ENCODE results near the gene KCNE2.
"Not testable (repeated sequence)": the region's sequence is repeated elsewhere in the genome, so short reads cannot be mapped to it uniquely, and the experiment has no call there.

KCNE2 gene

DNA sequence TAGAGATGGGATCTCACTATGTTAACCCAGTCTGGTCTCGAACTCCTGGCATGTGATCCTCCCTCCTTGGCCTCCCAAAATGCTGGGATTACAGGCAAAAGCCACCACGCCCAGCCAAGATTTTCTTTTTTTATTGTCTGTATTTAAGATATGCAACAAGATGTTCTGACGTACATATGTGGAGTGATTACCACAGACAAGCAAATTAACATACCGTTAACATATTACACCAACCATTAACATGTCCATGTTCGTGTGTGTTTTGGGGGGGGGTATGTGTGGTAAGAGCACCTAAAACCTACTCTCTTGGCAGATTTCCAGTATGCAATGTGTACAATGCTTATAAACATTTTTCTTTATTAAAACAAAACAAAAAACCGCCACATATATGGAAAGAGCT, 10.6 kb upstream of the KCNE2 start:
- no peak for DNase-seq (ENCODE audit: low read depth in 2 of 2)

DNA sequence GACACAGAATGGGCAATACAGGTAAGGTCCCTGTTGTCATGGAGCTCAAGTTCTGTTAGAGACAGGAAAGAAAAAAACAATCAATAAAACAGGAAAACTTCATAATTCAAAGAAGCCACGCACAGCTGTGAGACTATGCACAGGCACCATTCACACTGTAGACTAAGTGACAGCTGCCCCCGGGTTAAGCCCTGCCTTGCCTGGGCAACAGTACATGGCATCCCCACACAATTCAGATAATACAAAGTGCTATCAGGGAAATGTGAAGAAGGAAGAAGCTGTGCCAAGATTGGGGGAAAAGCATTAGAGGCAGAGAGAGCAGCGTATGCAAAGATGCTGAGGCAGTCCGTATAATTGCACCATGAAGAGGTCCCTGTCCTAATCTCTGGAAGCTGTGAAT, 9.0 kb upstream of the KCNE2 start:
- no peak for DNase-seq (ENCODE audit: low read depth in 2 of 2)

DNA sequence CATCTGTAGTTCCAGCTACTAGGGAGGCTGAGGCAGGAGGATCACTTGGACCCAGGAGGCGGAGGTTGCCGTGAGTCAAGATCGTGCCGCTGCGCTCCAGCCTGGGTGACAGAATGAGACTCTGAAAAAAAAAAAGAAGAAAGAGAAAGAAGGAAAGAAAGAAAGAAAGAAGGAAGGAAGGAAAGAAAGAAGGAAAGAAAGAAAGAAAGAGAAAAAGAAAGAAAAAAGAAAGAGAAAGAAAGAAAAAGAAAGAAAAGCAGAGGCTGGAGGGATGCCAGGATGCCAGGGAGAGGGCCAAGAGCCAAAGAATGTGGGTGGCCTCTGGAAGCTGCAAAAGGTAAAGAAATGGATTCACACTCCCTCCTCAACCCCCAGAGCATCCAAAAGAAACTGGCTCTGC, 8.2 kb upstream of the KCNE2 start:
- DNase-seq (ENCODE audit: low read depth in 2 of 2): no peak

DNA sequence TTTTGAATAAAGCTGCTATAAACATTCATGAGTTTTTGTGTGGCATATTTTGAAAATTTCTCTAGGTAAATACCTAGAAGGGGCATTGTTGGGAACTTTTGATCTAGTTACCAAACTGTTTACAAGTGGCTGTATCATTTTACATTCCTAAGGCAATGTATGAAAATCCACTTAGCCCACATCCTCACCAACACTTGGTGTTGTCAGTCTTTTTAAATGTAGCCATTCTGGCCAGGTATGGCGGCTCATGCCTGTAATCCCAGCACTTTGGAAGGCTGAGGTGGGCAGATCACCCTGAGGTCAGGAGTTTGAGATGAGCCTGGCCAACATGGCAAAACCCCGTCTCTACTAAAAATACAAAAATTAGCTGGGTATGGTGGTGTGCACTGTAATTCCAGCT, 5.9 kb upstream of the KCNE2 start:
- DNase-seq (ENCODE audit: low read depth in 2 of 2): no peak

DNA sequence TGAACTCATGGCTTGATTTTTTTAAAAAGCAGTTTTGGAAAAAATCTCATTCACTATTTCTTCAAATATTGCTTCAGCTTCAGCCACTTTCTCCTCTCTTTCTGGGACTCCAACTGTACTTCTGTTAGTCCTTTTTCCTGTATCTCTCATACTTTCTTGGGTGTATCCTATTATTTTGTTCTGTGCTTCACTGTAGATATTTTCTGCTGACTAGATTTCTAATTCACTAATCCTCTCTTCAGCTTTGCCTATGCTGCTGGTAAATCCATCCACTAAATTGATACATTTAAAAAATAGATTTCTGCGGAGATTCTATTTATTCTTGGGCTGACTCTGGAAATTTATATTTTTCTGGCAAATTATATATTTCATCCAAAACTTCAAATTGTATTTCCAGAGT, 4.9 kb upstream of the KCNE2 start:
- DNase-seq (ENCODE audit: low read depth in 2 of 2): no peak

DNA sequence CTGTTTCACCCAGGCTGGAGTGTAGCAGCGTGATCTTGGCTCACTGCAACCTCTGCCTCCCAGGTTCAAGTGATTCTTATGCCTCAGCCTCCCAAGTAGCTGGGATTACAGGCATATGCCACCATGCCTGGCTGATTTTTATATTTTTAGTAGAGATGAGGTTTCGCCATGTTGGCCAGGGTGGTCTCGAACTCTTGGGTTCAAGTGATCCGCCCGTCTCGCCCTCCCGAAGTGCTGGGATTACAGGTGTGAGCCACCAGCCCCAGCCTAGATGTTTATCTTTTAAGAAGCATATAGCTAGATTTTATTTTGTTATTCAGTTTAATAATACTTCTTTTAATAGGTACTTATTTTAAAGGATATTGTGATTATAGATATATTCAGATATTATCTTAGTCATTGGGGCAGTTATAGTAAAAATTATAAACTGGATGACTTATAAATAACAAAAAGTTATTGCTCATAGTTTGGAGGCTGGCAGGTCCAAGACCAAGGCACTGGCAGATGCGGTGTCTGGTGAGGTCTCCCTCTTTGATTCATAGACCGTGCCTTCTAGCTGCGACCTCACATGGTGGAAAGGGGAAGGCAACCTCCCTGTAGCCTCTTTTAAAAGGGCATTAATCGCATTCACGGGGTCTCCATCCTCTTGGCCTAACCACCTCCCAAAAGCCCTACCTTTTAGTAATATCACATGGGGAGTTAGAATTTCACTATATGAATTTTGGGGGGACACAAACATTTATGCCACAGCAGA, 3.1 kb upstream of the KCNE2 start:
- DNase-seq (ENCODE audit: low read depth in 2 of 2): no peak

DNA sequence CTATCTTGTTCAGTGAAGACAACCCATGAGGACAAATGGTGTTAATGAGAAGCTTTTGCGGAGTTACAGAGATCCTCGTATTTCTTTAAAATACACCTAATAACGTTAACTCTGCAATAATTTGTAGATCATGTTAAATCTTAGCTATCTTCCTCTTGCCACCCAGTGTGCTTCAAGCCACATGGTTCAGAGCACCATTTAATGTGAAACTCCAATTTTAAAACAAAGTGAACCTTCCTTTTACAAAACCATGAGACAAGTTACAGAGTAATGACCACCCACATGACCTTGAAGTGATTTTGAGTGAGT, 1.7 kb upstream of the KCNE2 start:
- no peak for DNase-seq (ENCODE audit: low read depth in 2 of 2)

DNA sequence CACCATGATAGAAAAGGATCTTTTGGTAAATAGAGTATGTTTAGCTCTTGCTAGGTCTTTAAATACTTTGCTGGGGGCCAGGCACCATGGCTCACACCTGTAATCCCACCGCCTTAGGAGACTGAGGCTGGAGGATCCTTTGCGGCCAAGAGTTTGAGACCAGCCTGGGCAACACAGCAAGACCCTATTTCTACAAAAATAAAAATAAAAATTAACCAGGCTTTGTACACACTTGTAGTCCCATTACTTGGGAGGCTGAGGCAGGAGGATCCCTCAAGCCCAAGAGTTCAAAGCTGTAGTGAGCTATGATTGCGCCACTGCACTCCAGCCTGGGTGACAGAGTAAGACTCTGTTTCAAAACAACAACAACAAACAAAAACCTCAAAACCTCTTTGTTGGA, 1.1 kb upstream of the KCNE2 start:
- no peak for DNase-seq (ENCODE audit: low read depth in 2 of 2)

DNA sequence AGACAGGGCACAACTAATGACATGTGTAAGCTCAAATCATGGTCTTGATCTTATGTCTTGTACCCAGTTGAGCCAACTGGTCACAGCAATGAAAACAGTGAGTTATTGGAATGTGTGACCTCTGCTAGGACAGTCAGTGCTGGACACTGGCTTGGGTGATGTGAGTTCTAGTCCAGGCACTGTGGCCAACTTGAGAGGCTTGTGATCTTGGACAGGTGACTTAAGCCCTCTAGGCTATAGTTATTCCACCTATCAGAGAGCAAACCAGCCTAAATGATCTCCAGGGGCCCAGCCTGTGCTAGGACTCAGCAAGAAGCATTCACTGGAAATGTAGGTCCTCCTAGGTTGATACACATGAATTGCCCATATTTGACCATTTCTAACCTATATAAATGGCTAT, 1.1 kb downstream of the KCNE2 start:
- no peak for DNase-seq (ENCODE audit: low read depth in 2 of 2)

DNA sequence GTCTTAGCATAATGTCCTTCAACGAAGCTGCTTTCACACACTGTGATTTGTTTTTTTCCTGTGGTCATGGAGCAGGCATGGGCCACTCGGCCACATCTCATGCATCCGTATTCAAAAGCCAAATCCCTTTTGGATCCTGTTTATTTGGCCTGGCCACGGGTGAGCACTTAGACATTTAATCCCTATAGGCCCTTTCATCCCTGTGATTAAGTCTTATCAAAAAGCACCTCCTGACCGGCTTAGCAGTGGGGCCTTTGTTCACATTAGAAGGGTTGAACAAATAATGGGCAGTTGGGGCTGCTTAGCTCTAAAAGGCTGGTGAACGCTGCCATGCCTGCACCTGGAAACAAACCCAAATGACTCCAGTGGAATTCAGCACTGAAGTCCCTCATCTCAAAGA, 2.0 kb downstream of the KCNE2 start:
- no peak for DNase-seq (ENCODE audit: low read depth in 2 of 2)

DNA sequence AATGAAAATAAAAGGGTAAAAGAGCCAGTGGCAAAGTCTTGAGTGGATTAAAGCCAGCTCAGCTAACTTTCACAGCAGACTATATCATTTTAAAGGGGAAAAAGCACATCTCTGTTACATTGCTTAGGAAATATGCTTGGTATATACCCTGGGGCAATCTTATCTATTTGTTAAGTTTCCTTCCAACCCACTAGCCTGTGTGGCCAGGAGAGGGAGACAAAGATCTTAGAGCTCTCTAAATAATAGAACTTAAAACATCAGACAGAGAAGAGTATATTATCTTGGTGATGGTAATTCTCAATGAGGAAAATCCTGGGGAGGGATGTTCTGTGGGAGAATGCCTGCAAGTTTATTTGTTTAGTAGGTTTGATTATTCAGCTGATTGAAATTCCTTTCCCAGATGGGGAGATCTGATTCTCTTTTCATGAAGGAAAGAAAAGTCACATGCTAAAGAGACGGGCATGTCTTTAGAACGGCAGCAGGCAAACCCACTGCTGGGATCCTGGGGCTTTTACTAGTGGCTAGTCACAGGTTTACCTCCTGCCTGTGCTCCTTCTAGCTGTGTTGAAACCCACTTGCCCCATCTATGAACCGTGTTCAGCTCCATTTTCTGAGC, 3.6 kb downstream of the KCNE2 start:
- peak in 1 of 2 donors; percentile 35 for DNase-seq (ENCODE audit: low read depth in 2 of 2)

DNA sequence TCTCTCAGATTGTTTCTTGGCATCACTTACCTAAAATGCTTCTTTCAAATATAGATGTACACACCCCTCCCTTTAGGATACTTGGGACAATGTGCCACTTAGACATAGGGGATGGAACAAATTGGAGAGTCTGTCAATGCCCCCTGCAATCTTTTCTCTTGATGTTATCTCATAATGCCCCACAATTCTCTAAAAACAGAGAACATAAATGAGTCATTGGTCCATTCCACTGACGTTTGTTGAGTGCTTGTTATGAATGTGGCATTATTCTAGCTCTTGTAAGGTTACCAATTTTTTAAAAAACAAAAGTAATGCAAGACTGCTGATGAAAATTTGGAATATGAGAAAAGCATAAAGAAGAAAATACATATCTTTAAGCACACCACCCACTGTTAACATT, 5.9 kb downstream of the KCNE2 start:
- no peak for DNase-seq (ENCODE audit: low read depth in 2 of 2)

DNA sequence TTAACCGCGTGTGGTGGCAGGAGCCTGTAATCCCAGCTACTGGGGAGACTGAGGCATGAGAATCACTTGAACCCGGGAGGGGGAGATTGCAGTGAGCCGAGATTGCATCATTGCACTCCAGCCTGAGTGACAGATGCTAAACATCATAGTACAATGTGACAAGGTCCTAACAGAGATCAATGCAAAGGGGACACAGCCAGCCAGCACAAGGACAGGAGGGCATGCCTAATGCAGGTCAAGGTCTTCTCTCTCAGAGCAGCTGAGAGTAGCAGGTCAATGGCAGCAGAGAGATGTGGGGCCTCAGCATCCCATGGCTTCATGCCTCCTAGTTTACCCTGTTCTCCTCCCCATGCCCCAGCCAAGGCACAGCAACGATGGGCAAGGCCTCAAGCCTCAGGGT, 8.5 kb downstream of the KCNE2 start:
- no peak for DNase-seq (ENCODE audit: low read depth in 2 of 2)

DNA sequence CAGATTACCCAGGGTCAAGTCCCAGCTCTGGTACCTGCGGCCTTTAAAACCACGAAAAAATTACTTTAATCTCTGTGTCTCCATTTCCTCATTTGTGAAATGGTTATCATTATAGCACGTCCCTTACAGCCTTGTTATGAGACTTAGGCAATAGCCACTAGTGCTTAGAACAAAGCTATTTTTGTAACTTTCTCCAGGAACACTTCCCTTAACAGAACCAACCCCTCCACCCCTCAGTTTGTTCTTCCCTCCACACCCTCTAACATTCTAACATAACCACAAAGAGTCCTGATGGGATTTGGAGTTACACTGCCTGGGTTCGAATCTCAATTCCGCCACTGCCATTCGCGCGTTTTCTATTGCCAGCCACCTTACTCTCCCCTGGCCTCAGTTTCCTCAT, 10.7 kb downstream of the KCNE2 start:
- DNase-seq (ENCODE audit: low read depth in 2 of 2): not testable (repeated sequence)

DNA sequence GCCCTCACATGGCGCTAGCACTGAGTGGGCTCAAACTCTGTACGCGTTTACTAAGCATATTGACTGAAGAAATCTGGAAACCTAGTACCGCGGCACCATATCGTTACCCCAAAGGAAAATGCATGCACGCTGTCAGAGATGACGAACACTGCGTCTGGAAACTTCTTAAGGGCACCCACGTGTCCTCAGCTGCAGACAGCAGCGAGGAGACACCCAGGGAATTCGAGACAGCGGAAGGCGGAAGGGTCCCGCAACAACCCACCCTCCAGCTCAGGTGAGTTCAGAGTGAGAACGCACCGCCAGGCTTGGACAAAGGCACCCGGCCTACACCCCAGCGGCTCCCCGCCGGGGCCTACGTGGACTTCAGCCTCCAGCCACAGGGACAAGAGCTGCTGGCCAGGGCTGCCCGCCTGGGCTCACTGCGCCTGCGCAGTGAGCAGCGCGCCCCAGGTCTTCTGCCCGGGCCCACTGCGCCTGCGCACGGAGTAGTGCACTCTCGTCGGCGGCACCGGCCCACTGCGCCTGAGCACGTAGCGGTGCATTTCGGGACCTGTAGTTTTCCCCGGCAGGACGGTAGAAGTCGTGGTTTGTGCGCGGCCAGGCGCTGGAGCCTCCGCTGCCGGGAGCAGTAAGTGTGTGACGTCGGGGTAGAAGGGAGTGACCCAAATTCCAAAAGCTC, 11.3 kb downstream of the KCNE2 start, which contains the start of gene SMIM11:
TSS of gene SMIM11 (plus strand) at position 568 of the 679 bp plus-strand sequence. CDS start 3,998 bp downstream, outside the sequence.
- not testable (repeated sequence) for DNase-seq (ENCODE audit: low read depth in 2 of 2)

DNA sequence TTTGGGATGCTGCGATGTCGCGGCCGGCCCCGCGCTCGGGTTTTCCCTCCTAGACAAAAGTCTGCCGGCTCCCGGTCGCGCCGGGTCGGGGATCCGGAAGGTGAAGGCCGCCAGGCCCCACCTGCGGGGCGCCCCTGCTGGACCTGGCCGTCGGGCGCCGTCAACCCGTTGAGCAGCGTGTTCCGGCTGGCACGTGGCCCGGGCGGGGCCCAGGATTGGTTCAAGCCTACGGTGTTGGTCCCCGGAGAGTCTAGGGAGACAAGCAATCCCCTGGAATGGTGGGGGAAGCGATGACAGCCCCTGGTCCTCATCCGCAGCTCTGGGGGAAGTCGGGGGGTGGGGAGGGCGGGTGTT, 11.8 kb downstream of the KCNE2 start:
- DNase-seq (ENCODE audit: low read depth in 2 of 2): not testable (repeated sequence)

DNA sequence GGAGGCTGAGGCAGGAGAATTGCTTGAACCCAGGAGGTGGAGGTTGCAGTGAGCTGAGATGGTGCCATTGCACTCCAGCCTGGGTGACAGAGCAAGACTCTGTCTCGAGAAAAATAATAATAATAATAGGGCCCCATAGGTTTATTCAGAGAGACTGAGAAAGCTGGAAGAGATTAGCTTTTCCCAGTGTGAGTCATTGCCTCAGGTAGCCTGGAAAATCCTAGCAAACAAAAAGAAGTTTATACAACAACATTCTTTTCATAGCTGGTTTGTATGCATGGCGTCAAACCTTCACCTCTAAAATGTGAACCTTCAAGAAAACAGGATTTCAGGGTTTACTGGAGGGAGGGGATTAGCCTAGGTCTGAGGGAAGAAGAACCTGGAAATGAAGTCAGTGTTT, 19.3 kb downstream of the KCNE2 start:
- DNase-seq (ENCODE audit: low read depth in 2 of 2): not testable (repeated sequence)

DNA sequence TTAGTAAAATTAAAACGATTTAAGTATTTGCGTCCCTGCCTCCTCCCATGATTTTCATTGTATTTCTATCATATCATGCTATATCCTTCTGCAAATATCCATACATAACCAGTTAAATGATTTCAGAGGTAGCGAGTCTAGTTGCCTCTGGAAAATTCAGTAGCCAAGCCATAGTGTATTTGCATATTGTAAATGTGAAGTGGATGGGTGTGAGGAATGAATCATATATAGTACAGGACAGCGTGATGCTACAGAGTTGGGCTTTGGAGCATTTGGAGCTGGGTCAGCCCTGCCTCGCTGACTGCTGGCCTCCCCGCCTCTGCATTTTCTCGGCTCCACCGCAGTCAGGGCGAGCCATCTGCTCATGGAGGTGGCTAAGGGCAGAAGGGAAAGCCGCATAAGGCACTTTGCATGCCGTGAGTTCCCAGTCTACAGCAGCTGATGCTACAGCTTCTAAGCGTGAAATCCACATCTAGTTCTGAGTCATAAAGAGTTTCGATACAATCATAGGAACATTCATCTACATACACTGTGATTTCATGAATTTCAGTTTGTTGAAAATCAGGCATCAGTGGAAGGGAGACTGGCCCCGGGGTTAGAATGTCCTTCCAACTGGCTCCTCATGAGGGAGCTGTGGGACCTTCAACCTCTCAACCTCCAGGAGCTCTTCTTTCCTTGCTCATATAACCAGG, 20.1 kb downstream of the KCNE2 start:
- DNase-seq (ENCODE audit: low read depth in 2 of 2): not testable (repeated sequence)

DNA sequence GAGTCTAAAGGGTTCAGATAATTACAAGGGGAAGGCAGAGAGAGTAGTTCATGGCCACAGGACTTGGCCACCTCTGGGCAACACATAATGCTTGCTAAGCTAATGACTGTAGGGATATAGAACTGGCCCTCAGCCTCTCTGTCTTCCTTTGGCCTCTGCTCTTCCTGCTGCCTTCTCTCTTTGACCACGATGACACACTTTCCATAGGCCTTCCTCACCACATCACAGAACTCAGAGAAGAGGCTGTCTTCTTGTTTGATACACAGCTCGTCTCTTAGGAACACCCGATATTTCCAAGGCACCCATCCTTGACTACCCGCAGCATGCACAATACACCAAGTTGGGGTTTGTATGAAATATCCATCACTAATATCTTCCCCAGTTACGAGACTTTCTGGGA, 36.7 kb downstream of the KCNE2 start:
- DNase-seq (ENCODE audit: low read depth in 2 of 2): not testable (repeated sequence)

DNA sequence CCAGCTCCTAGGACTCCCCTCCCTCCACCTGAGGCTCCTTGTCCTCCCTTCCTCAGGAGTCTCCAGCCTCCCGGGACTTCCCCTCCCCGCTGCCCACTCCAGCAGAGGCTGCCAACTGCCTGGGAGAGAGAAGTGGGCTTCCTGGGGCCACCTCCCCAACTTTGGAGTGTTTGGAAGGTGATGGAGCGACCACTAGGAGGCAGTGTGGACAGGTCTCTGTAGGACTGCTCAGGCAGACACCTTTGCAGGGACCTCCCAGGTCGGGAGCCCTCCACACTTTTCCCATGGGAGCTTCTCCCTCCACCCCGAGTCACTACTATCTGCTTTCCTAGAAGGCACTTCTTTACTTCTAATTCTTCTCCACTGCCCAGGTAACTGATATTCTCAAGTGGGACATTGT, 40.9 kb downstream of the KCNE2 start:
- not testable (repeated sequence) for DNase-seq (ENCODE audit: low read depth in 2 of 2)

DNA sequence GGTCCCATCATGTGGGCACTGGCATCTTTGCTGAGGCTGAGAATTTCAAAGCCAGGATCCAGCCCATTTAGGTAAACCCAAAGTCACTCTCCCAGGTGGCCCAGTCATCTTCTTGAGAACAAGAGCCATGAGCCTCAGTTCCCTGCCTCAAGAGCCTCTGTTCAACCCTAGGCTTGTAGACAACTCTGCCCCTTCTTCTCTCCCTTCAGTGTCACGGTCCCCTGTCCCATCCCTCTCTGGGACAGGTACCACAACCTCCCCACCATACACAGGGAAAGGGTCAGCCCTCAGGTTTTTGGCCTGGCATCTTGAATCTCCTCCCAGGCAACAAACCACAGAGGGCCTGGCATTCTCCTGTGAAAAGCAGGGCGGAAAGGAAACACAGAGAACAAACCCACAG, 41.9 kb downstream of the KCNE2 start:
- DNase-seq (ENCODE audit: low read depth in 2 of 2): not testable (repeated sequence)

DNA sequence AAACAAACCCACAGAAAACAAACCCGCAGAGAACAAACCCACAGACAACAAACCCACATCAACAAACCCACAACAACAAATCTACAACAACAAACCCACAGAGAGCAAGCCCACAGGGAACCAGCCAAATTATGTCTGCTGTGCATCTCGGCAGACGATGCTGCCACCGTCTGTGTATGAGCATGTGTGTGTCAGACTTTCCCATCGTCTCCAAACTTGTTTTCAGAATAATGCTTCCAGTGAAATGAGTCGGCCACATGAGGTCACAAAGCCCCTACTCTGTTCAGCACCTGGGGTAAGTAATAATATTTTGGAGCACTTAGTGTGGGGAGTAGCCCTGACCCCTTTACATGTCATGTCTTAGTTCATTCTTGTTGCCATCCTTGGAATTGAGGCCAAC, 42.3 kb downstream of the KCNE2 start:
- DNase-seq (ENCODE audit: low read depth in 2 of 2): not testable (repeated sequence)

DNA sequence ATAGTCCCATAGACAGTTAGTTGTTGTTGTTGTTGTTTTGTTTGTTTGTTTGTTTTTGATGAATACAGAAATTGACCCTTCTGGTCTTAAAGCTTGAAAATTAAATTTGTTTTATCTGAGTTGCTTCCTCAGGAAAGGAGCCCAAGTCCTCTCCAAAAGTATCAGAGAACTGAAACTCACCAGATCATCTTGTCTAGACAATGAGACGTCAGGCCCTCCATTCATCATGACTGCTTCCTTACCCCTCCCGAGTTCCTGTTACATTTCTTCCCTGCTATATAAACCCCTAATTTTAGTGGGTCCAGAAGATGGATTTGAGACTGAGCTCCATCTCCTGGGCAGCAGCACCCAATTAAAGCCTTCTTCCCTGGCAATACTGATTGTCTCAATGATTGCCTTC, 42.9 kb downstream of the KCNE2 start:
- not testable (repeated sequence) for DNase-seq (ENCODE audit: low read depth in 2 of 2)
